SH-SY5Y (cell line): ENCODE results near the gene FSD1.

Experiments used
- GATA2 ChIP-seq: IDR thresholded peaks from 2 replicates; pipeline ENCODE4 v1.6.1; 2011; ENCODE audit warnings: mild to moderate bottlenecking, low read depth, low read length
- GATA3 ChIP-seq: IDR thresholded peaks from 2 replicates; pipeline ENCODE4 v1.6.1; 2011; ENCODE audit warnings: low read depth, mild to moderate bottlenecking, low read length, moderate library complexity

DNA sequence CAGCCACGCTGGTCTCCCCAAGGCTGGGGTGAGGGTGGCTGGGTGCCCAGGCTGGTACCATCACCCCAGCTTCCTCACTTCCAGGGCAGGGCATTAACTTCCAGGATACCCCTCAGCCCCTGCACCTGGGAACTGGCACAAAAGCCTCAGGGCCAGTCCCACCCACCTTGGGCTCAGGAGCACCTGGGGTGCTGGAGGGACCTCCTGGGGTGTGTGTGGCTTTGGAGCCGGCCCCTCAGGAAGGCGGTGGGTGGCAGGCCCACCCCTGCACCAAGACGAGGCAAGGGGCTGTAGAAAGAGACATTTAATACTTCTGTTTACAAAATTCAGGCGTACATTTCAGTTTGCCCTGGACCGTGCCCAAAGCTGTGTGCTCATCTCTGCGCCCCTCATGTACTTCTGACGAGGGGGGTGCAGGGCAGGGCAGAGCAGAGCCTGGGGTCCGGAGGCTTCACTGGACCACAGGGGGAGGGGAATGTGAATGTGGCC, 55.7 kb downstream of the FSD1 start:
- no peak for TF ChIP-seq GATA2
- TF ChIP-seq GATA3: no peak
